RKO (cell line): ENCODE data around the gene GSTK1.

Experiments used
- DNase-seq: peaks from one replicate; pipeline ENCODE4 v3.0.0-alpha.2; 2016; ENCODE audit warnings: low spot score

The GSTK1 gene

DNA sequence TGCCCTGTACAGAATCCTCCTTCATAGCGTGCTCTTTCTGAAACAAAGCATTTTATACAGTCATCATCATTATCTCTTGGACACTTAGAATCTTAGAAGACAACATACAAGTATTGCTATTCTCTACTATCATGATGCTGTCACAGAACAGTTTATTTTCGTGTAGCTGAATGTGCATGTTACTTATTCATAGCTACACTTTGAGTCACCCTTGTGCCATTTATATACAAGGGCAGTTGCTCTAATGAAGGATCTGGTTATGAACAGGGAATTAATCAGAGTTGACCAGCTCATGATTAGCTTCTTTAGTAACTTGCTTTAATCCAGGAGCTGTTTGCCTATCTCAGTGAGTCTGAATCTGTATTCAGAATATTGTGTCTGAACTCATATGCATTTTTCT lies 36.1 kb downstream of the GSTK1 start:
- DNase-seq = peak; percentile 67

DNA sequence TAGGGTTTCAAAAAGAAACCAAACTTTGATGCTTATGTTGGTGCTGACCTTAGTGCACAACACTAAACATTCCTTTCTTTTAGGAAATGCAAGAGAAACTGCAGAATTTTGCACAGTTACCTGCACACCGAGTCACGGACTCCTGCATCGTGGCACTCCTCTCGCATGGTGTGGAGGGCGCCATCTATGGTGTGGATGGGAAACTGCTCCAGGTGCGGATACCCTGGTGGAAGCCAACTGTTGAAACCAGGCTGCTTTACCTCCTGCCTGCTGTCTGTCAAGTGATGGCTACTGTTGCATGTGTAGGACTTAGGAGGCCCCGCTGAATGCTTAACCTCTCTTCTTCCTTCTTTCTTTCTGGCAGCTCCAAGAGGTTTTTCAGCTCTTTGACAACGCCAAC lies 36.6 kb downstream of the GSTK1 start:
- peak; percentile 23 for DNase-seq

DNA sequence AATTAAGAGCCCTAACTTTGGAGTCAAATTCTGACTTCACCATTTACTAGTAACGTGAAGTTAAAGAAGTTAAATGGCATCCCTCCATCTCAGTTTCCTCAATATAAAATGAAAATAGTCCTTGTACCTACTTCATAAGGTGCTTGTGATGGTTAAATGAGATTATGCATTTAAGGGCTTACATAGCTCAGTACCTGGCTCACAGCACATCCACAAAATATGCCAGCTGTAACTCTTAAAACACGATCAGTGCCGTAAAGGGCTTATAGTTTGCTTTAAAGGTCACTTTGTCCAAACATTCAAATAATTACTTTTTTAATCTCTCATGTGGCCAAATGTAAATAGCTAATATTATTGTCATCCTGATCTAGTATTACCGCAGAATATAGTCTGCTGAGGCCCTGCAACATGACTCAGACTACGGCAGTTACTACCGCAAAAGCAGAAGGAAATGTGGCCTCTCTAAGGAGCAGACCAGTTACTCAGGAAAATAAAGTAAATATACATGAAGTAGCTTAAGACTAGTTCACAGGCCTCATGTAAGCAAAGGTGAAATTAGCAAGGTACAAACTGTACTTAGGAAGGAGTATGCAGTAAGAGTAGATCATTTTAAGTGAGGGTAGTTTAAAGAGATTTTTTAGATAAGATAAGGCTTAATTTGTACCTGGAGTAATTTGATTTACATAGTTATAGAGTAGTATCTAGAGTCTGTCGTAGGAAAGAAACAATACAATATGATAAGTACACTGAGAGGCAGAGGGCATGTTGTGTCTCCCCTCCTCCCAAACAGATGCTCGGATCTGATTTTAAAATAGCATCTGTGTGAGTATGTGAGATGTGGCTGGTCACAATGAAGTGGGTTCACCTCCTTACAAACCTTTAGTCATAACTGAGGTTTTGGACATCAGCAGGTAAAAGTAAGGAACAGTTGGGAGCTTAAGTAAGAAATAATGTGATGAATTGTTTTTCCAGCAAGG lies 38.0 kb downstream of the GSTK1 start:
- DNase-seq = no peak

DNA sequence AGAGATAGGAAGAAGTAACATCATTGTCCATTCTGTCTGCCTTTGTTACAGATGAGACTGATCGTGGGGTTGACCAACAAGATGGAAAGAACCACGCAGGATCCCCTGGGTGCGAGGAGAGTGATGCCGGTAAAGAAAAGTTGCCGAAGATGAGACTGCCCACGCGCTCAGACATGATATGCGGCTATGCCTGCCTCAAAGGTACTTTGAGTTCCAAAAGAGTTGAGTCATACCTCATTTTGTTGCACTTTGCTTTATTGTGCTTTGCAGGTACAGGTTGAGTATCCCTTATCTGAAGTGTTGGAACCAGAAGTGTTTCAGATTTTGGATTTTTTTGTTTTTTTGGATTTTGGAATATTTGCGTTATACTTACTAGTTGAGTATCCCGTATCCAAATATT lies 40.5 kb downstream of the GSTK1 start:
- DNase-seq = no peak

DNA sequence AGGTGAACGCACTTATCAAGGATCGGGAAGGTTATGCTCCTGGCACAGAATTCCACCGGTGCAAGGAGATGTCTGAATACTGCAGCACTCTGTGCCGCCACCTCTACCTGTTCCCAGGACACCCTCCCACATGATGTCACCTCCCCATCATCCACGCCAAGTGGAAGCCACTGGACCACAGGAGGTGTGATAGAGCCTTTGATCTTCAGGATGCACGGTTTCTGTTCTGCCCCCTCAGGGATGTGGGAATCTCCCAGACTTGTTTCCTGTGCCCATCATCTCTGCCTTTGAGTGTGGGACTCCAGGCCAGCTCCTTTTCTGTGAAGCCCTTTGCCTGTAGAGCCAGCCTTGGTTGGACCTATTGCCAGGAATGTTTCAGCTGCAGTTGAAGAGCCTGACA lies 41.7 kb downstream of the GSTK1 start:
- no peak for DNase-seq

DNA sequence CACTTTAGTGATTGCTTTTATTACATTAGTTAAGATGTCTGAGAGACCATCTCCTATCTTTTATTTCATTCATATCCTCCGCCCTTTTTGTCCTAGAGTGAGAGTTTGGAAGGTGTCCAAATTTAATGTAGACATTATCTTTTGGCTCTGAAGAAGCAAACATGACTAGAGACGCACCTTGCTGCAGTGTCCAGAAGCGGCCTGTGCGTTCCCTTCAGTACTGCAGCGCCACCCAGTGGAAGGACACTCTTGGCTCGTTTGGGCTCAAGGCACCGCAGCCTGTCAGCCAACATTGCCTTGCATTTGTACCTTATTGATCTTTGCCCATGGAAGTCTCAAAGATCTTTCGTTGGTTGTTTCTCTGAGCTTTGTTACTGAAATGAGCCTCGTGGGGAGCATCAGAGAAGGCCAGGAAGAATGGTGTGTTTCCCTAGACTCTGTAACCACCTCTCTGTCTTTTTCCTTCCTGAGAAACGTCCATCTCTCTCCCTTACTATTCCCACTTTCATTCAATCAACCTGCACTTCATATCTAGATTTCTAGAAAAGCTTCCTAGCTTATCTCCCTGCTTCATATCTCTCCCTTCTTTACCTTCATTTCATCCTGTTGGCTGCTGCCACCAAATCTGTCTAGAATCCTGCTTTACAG lies 42.3 kb downstream of the GSTK1 start:
- DNase-seq = peak; percentile 59

DNA sequence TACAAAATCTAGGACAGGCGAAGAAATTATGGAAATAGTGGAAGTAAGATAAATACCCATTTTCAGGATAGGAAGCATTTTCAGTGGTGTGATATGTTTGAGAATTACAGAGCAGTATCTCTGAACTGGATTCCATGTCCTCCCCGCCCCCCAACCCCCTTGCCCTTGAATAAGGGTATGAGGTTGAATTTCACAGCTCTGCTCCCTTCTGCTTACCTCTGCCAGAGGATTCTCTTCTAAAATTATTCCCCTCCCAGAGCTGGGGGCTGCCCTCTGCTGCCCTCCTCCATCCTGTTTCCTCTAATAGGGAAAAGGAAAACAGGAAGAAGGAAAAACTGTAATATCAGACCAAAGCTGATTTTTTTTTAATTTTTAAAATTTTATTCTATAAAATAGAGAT lies 45.4 kb downstream of the GSTK1 start:
- DNase-seq = no peak

DNA sequence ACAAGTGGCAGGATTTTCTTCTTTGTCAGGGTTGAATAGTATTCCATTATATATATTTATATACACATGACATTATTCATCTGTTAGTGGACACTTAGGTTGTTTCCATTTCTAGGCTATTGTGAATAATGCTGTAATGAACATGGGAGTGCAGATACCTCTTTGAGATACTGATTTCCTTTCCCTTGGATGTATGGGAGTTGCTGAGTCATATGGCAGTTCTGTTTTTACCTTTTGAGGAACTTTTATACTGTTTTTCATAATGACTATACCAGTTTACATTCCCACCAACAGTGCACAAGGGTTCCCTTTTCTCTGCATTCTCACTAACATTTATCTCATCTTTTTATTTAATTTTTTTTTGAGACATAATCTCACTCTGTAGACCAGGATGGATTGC lies 50.9 kb downstream of the GSTK1 start:
- DNase-seq = no peak

DNA sequence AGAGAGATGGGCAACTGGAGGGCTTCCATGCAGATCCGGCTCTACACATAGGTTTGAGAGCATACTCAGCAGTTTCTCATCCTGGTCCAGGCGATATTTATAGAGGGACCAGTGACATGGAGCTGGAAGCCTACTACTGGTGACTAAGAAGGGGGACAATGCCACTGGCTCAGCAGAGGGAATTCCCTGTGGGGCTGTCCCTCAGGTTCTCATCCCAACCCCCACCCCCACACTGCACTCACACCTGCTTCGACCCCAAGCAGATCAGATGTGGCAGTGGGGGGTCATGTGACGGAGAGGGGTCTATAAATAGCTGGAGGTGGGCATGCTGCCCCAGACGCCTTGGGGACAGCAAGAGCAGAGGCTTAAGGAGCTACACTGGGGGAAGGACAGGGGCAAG lies 52.5 kb downstream of the GSTK1 start, which contains the start of gene CLCN1:
Gene CLCN1, plus strand, starts transcription at position 336 of the 400 bp plus-strand sequence. CDS start 102 bp downstream, outside the sequence.
- no peak for DNase-seq

DNA sequence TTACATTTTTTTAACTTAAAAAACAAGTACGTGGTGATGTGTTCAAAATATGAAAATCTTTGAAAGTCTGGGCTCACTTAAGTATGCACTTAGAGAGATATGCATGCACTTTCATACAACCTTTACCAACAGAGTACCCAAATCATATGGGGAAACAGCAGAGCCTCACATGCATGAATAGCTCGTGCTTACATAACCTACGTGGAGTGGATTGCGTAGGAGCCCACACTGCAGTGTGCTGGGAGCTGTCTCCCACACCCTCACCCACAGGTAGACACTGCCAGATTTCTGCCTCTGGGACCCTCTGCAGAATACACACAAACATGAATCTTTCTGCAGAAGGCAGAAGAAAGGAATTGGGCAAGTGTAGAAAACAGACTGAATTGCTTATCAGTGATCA lies 53.3 kb downstream of the GSTK1 start:
- DNase-seq = no peak

DNA sequence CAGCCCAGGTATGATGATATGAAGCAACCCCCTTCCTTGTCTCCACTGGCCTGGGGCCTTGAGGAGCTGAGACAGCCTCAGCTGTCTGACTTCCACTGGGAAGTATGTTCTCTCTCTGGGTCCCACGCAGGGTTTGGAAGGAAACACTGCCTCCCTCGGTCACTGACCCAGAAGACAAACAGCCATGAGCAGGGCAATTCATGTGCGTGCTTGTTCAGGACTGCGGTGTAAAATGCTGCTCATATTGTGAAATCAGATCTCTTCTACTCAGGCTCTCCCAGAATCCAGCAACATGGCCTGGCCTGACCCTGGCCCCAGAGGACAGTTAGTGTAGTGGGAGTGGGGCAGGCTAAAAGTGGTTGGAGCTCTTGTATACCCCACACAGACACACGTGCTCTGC lies 55.4 kb downstream of the GSTK1 start:
- no peak for DNase-seq
